ENCODE data around the gene SNX4.
"Not testable (repeated sequence)": the region's sequence is repeated elsewhere in the genome, so short reads cannot be mapped to it uniquely, and the experiment has no call there.

The SNX4 gene

GRCh38 chr3:125462722-125463299, 57.2 kb downstream of the SNX4 start:
- DNase-seq (ENCODE audit: low read depth) = no peak

GRCh38 chr3:125461896-125462295, 58.1 kb downstream of the SNX4 start:
- no peak for DNase-seq (ENCODE audit: low read depth)

GRCh38 chr3:125460233-125460632, 59.8 kb downstream of the SNX4 start:
- no peak for DNase-seq (ENCODE audit: low read depth)

GRCh38 chr3:125443923-125444322, 76.1 kb downstream of the SNX4 start:
- no peak for DNase-seq (ENCODE audit: low read depth)

GRCh38 chr3:125442506-125442905, 77.5 kb downstream of the SNX4 start:
- no peak for DNase-seq (ENCODE audit: low read depth)

- DNase-seq (ENCODE audit: low read depth) = no peak
Observed at GRCh38 chr3:125440970-125441369, 79.0 kb downstream of the SNX4 start.

GRCh38 chr3:125440559-125440955, 79.4 kb downstream of the SNX4 start:
- DNase-seq (ENCODE audit: low read depth) = no peak

- peak; percentile 37 for DNase-seq (ENCODE audit: low read depth)
Observed at GRCh38 chr3:125437631-125438435, 82.2 kb downstream of the SNX4 start.

- DNase-seq (ENCODE audit: low read depth) = no peak
Observed at GRCh38 chr3:125436921-125437320, 83.1 kb downstream of the SNX4 start.

- DNase-seq (ENCODE audit: low read depth) = no peak
Observed at GRCh38 chr3:125435231-125435630, 84.8 kb downstream of the SNX4 start.

- DNase-seq (ENCODE audit: low read depth) = no peak
Observed at GRCh38 chr3:125434582-125435011, 85.4 kb downstream of the SNX4 start.

- no peak for DNase-seq (ENCODE audit: low read depth)
Observed at GRCh38 chr3:125433611-125434041, 86.4 kb downstream of the SNX4 start.

GRCh38 chr3:125433091-125433534, 86.9 kb downstream of the SNX4 start:
- no peak for DNase-seq (ENCODE audit: low read depth)

GRCh38 chr3:125431912-125432790, 87.9 kb downstream of the SNX4 start:
- DNase-seq (ENCODE audit: low read depth) = no peak

- DNase-seq (ENCODE audit: low read depth) = no peak
Observed at GRCh38 chr3:125431391-125431790, 88.6 kb downstream of the SNX4 start.

- no peak for DNase-seq (ENCODE audit: low read depth)
Observed at GRCh38 chr3:125428216-125428830, 91.7 kb downstream of the SNX4 start.

- DNase-seq (ENCODE audit: low read depth) = no peak
Observed at GRCh38 chr3:125418306-125418705, 101.7 kb downstream of the SNX4 start.

GRCh38 chr3:125416235-125416634, 103.8 kb downstream of the SNX4 start:
- DNase-seq (ENCODE audit: low read depth) = no peak

- no peak for DNase-seq (ENCODE audit: low read depth)
Observed at GRCh38 chr3:125414669-125415068, 105.3 kb downstream of the SNX4 start.

GRCh38 chr3:125410922-125411321, 109.1 kb downstream of the SNX4 start:
- DNase-seq (ENCODE audit: low read depth) = no peak

GRCh38 chr3:125406070-125406469, 113.9 kb downstream of the SNX4 start:
- DNase-seq (ENCODE audit: low read depth) = no peak

- not testable (repeated sequence) for DNase-seq (ENCODE audit: low read depth)
Observed at GRCh38 chr3:125405515-125405914, 114.5 kb downstream of the SNX4 start.

All from stimulated activated CD8-positive, alpha-beta memory T cell treated with anti-CD3 and anti-CD28 coated beads, Interleukin-12 subunit alpha, Interleukin-12 subunit beta, amount 100 ng/mL, for 1 hour (primary cell).